Activated CD8-positive, alpha-beta memory T cell treated with anti-CD3 and anti-CD28 coated beads for 1 hour (primary cell): ENCODE results near the gene LACTBL1.
"Not testable (repeated sequence)": the region's sequence is repeated elsewhere in the genome, so short reads cannot be mapped to it uniquely, and the experiment has no call there.

Experiments used
- DNase-seq, 2 donors: peaks; one replicate each; pipeline ENCODE4 v3.0.0-alpha.2; 2020; ENCODE audit warnings: low read depth in 1 of 2; ENCODE audit errors: extremely low read depth in 1 of 2

LACTBL1 gene

GRCh38 chr1:22949822-22950331 is 22.8 kb downstream of the LACTBL1 start:
- DNase-seq = no peak

GRCh38 chr1:22945171-22945570 is 27.5 kb downstream of the LACTBL1 start:
- DNase-seq = not testable (repeated sequence)

- no peak for DNase-seq
Observed at GRCh38 chr1:22944346-22945055, 28.2 kb downstream of the LACTBL1 start.

- no peak for DNase-seq
Observed at GRCh38 chr1:22941257-22941656, 31.4 kb downstream of the LACTBL1 start.

GRCh38 chr1:22936681-22937080 is 36.0 kb downstream of the LACTBL1 start:
- no peak for DNase-seq

- DNase-seq = no peak
Observed at GRCh38 chr1:22935433-22935832, 37.2 kb downstream of the LACTBL1 start.

GRCh38 chr1:22932803-22933470 is 39.7 kb downstream of the LACTBL1 start:
- no peak for DNase-seq

GRCh38 chr1:22930240-22930912 is 42.3 kb downstream of the LACTBL1 start:
- DNase-seq = no peak

- no peak for DNase-seq
Observed at GRCh38 chr1:22925111-22925510, 47.6 kb downstream of the LACTBL1 start.

- no peak for DNase-seq
Observed at GRCh38 chr1:22922640-22923039, 50.0 kb downstream of the LACTBL1 start.

- no peak for DNase-seq
Observed at GRCh38 chr1:22921452-22922126, 51.1 kb downstream of the LACTBL1 start.

GRCh38 chr1:22920734-22921451 is 51.8 kb downstream of the LACTBL1 start:
- no peak for DNase-seq

GRCh38 chr1:22920026-22920733 is 52.5 kb downstream of the LACTBL1 start:
- no peak for DNase-seq

GRCh38 chr1:22919341-22920025 is 53.2 kb downstream of the LACTBL1 start:
- no peak for DNase-seq

GRCh38 chr1:22918644-22919043 is 54.0 kb downstream of the LACTBL1 start:
- no peak for DNase-seq

GRCh38 chr1:22917989-22918388 is 54.7 kb downstream of the LACTBL1 start:
- DNase-seq = no peak

GRCh38 chr1:22916471-22916820 is 56.2 kb downstream of the LACTBL1 start:
- DNase-seq = no peak

GRCh38 chr1:22915816-22916470 is 56.7 kb downstream of the LACTBL1 start:
- no peak for DNase-seq

GRCh38 chr1:22915231-22915630 is 57.4 kb downstream of the LACTBL1 start:
- no peak for DNase-seq
